ENCODE data around the gene MST1. TPM values are rescaled to one million over a fixed set of nuclear protein-coding genes. Genes with fewer than 3 reads are reported as not detected.

MST1 gene
- total and polyA plus RNA-seq, 9 of the 15 experiments (the other 6 are each of a cell fraction or from before 2014, with no cell fraction given) = 0.08 to 1.8 (median 0.40) TPM

DNA sequence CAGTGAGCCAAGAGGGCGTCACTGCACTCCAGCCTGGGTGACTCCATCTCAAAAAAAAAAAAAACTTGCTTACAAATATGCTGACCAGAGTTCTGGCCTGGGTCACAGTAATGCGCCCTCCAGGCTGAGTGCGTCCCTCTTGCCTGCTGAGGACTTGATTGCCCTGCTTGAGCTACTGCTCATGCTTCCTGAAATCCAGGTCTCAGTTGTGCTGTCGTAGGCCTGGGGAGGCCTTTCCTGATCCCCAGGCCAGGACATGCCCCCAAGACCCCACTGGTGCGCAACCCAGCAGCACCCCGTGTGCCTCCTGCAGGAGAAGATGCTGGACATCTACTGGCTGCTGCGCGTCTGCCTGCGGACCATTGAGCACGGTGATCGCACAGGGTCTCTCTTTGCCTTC lies 22.9 kb upstream of the MST1 start:
- no peaks in the 10 kb centered on the region; a peak in 1 of 5 replicates for H3K4me1 ChIP-seq (replicated peaks in 1 of 2; ENCODE audit: control insufficient read depth in 2 of 2, insufficient read depth in 2 of 2, low read length in 2 of 2)
- in situ Hi-C loops (cut with MboI) (no loop called here), intact Hi-C loops (cut with micrococcal nuclease) (no loop called here)
- H3K4me3 ChIP-seq = no peak overlapping the region
- CTCF ChIA-PET (ENCODE audit: low intra/inter-chr PET ratio) = interaction anchor here (0.6 kb wide), 1 partner anchor 466 kb away, joined by 4 read pairs; no protein-coding TSS in a partner anchor
- H3K27ac ChIP-seq (ENCODE audit: extremely low read depth, low read depth, low read length) = no peak overlapping the region
- WGBS (ENCODE audit: insufficient coverage, low coverage, missing lambda C conversion rate) = 100% methylated on average over 4 of the region's 11 CpGs
- H3K36me3 ChIP-seq (ENCODE audit: control insufficient read depth, insufficient read depth, low read length) = peaks cover 25% of the 10 kb centered on the region; the same call in 2 of the 3 replicates
- no peak for DNase-seq (ENCODE audit: extremely low read depth in 1 of 4, low spot score in 3 of 4)
- H4K20me1 ChIP-seq (replicated peaks; ENCODE audit: control insufficient read depth, insufficient read depth, low read length) = no peaks in the 10 kb centered on the region
- no peaks in the 10 kb centered on the region for H3K79me2 ChIP-seq (ENCODE audit: control insufficient read depth, insufficient read depth, low read length)
- H2AFZ ChIP-seq (ENCODE audit: low read depth, low read length) = no peak overlapping the region
- H3K9me1 ChIP-seq (ENCODE audit: control insufficient read depth, insufficient read depth, low read length) = no peaks in the 10 kb centered on the region
- POLR2A ChIA-PET = interaction anchor here (1.1 to 1.3 kb wide), 2 partner anchors 9 to 12 kb away, joined by 4 to 5 read pairs; partner anchors contain the start of gene GMPPB
- FAIRE-seq = no peak
- H3K27me3 ChIP-seq (ENCODE audit: control insufficient read depth in 2 of 2, insufficient read depth in 2 of 2, low read length in 2 of 2) = no peaks in the 10 kb centered on the region
- no peaks in the 10 kb centered on the region for H3K9me3 ChIP-seq (replicated peaks; ENCODE audit: control insufficient read depth, insufficient read depth, low read depth, low read length)
- no peak overlapping the region for H3K4me2 ChIP-seq (ENCODE audit: insufficient read depth, low read length)
- BruUV-seq (replicated peaks) = no TSS peak
- ATAC-seq = no peak
- no peak overlapping the region for H3K9ac ChIP-seq (ENCODE audit: insufficient read depth in 1 of 2, low read depth in 2 of 2, low read length in 2 of 2)
- TF ChIP-seq ZEB2 (IDR thresholded peaks at IDR 0.05) = no peak
- TF ChIP-seq, protein P1, sequence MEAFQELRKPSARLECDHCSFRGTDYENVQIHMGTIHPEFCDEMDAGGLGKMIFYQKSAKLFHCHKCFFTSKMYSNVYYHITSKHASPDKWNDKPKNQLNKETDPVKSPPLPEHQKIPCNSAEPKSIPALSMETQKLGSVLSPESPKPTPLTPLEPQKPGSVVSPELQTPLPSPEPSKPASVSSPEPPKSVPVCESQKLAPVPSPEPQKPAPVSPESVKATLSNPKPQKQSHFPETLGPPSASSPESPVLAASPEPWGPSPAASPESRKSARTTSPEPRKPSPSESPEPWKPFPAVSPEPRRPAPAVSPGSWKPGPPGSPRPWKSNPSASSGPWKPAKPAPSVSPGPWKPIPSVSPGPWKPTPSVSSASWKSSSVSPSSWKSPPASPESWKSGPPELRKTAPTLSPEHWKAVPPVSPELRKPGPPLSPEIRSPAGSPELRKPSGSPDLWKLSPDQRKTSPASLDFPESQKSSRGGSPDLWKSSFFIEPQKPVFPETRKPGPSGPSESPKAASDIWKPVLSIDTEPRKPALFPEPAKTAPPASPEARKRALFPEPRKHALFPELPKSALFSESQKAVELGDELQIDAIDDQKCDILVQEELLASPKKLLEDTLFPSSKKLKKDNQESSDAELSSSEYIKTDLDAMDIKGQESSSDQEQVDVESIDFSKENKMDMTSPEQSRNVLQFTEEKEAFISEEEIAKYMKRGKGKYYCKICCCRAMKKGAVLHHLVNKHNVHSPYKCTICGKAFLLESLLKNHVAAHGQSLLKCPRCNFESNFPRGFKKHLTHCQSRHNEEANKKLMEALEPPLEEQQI (IDR thresholded peaks at IDR 0.05) = no peak
- TF ChIP-seq, protein P2, sequence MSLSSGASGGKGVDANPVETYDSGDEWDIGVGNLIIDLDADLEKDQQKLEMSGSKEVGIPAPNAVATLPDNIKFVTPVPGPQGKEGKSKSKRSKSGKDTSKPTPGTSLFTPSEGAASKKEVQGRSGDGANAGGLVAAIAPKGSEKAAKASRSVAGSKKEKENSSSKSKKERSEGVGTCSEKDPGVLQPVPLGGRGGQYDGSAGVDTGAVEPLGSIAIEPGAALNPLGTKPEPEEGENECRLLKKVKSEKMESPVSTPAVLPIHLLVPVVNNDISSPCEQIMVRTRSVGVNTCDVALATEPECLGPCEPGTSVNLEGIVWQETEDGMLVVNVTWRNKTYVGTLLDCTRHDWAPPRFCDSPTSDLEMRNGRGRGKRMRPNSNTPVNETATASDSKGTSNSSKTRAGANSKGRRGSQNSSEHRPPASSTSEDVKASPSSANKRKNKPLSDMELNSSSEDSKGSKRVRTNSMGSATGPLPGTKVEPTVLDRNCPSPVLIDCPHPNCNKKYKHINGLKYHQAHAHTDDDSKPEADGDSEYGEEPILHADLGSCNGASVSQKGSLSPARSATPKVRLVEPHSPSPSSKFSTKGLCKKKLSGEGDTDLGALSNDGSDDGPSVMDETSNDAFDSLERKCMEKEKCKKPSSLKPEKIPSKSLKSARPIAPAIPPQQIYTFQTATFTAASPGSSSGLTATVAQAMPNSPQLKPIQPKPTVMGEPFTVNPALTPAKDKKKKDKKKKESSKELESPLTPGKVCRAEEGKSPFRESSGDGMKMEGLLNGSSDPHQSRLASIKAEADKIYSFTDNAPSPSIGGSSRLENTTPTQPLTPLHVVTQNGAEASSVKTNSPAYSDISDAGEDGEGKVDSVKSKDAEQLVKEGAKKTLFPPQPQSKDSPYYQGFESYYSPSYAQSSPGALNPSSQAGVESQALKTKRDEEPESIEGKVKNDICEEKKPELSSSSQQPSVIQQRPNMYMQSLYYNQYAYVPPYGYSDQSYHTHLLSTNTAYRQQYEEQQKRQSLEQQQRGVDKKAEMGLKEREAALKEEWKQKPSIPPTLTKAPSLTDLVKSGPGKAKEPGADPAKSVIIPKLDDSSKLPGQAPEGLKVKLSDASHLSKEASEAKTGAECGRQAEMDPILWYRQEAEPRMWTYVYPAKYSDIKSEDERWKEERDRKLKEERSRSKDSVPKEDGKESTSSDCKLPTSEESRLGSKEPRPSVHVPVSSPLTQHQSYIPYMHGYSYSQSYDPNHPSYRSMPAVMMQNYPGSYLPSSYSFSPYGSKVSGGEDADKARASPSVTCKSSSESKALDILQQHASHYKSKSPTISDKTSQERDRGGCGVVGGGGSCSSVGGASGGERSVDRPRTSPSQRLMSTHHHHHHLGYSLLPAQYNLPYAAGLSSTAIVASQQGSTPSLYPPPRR (CRISPR knock-in tag; IDR thresholded peaks at IDR 0.05; ENCODE audit: borderline replicate concordance) = no peak
- no peak for TF ChIP-seq BDP1 (IDR thresholded peaks at IDR 0.05; ENCODE audit: insufficient read depth, insufficient read length)
- TF ChIP-seq ZC3H11A (IDR thresholded peaks at IDR 0.05; ENCODE audit: low read depth, low read length) = no peak
- TF ChIP-seq, protein P3, sequence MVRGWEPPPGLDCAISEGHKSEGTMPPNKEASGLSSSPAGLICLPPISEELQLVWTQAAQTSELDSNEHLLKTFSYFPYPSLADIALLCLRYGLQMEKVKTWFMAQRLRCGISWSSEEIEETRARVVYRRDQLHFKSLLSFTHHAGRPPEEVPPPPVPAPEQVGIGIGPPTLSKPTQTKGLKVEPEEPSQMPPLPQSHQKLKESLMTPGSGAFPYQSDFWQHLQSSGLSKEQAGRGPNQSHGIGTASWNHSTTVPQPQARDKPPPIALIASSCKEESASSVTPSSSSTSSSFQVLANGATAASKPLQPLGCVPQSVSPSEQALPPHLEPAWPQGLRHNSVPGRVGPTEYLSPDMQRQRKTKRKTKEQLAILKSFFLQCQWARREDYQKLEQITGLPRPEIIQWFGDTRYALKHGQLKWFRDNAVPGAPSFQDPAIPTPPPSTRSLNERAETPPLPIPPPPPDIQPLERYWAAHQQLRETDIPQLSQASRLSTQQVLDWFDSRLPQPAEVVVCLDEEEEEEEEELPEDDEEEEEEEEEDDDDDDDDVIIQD (CRISPR knock-in tag; IDR thresholded peaks at IDR 0.05) = no peak
- no peak for TF ChIP-seq MCM3 (IDR thresholded peaks at IDR 0.05)
- TF ChIP-seq ATF1 (CRISPR knock-in tag; IDR thresholded peaks at IDR 0.05) = no peak
- TF ChIP-seq ATF1 (tag; IDR thresholded peaks at IDR 0.05) = no peak
- TF ChIP-seq, protein P4, sequence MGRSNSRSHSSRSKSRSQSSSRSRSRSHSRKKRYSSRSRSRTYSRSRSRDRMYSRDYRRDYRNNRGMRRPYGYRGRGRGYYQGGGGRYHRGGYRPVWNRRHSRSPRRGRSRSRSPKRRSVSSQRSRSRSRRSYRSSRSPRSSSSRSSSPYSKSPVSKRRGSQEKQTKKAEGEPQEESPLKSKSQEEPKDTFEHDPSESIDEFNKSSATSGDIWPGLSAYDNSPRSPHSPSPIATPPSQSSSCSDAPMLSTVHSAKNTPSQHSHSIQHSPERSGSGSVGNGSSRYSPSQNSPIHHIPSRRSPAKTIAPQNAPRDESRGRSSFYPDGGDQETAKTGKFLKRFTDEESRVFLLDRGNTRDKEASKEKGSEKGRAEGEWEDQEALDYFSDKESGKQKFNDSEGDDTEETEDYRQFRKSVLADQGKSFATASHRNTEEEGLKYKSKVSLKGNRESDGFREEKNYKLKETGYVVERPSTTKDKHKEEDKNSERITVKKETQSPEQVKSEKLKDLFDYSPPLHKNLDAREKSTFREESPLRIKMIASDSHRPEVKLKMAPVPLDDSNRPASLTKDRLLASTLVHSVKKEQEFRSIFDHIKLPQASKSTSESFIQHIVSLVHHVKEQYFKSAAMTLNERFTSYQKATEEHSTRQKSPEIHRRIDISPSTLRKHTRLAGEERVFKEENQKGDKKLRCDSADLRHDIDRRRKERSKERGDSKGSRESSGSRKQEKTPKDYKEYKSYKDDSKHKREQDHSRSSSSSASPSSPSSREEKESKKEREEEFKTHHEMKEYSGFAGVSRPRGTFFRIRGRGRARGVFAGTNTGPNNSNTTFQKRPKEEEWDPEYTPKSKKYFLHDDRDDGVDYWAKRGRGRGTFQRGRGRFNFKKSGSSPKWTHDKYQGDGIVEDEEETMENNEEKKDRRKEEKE (IDR thresholded peaks at IDR 0.05; ENCODE audit: borderline replicate concordance in 1 of 2, control insufficient read depth in 1 of 2, low read depth in 2 of 2, low read length in 1 of 2) = no peak
